HEK293T (cell line): Measurements from ENCODE around the gene AKAP8L.

Experiments
- BHLHE40 ChIP-seq: fragments of 450-650 bp; IDR thresholded peaks from 2 replicates; pipeline ENCODE4 v1.6.1; 2016; ENCODE audit warnings: mild to moderate bottlenecking, moderate library complexity, borderline replicate concordance
- L3MBTL2 ChIP-seq: fragments of 450-650 bp; conservative IDR thresholded peaks from 2 replicates; pipeline ENCODE4 v1.6.1; 2016; ENCODE audit warnings: mild to moderate bottlenecking

DNA sequence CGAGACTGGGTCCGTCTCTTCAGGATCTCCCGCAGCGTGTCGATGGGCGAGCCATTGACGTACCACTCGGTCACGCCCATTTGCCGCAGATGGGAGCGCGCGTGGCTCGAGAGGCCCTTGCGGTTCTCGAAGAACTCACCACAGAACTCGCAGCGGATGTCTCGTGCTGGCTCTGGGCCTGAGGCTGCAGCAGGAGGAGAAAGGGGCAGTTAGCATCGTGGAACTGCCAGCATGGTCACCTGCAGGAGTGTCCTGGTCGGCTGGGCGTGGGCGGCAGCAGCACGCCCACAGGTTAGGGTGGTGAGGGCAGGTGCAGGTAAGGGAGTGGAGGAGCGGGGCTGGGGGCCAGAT lies 8.5 kb upstream of the AKAP8L start:
- no peak for TF ChIP-seq L3MBTL2
- no peak for TF ChIP-seq BHLHE40
